ENCODE data around the gene HCN1. TPM values are rescaled to one million over a fixed set of nuclear protein-coding genes. Genes with fewer than 3 reads are reported as not detected.

Gene HCN1
- total and polyA plus RNA-seq, 2 of the 13 experiments (the other 11 are each of a cell fraction or from before 2014, with no cell fraction given), result not detected

DNA sequence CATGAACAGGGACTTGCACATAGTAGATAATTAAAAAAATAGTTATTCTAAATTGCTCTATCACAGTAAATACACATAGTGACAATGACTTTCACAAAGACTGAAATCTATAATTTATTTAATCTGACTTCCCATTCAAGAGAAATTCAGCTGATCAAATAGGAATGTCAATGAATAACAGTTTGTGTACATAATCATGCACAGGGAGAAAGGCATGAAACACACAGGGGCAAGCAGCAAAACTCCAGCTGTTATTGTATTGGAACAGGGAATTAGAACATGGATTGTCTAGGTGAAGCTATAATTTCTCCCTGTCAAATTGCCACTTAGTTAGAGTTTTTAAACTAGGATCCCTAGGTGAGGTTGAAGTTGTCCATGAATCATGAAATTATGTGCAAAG, 99.9 kb downstream of the HCN1 start:
- ChIA-PET CTCF (ENCODE audit: low intra/inter-chr PET ratio, low total read pairs) (no interaction called here), POLR2A (no interaction called here)
- no peak overlapping the region for H2AFZ ChIP-seq (ENCODE audit: low read length)
- H3K27ac ChIP-seq (ENCODE audit: extremely low read length, insufficient read depth, low read length), result no peak overlapping the region
- no peaks in the 10 kb centered on the region for H4K20me1 ChIP-seq (ENCODE audit: insufficient read depth, low read length)
- in situ Hi-C loops (cut with HindIII; ENCODE audit: extremely low pct_ligation_motif_present, low pct_unique_long_range_greater_than_20kb), result no loop called here
- no peak overlapping the region for H3K4me2 ChIP-seq (ENCODE audit: low read depth, low read length)
- intact Hi-C loops (cut with micrococcal nuclease; ENCODE audit: unreplicated experiment), result no loop called here
- TF ChIP-seq TEAD3 (CRISPR knock-in tag; optimal IDR thresholded peaks at IDR 0.05; ENCODE audit: borderline replicate concordance) (no peak), JUND (CRISPR knock-in tag; IDR thresholded peaks at IDR 0.05) (no peak), ZNF556 (CRISPR knock-in tag; IDR thresholded peaks at IDR 0.05; ENCODE audit: borderline replicate concordance) (no peak), ZBTB46 (CRISPR knock-in tag; IDR thresholded peaks at IDR 0.05; ENCODE audit: borderline replicate concordance) (no peak), UBTF (CRISPR knock-in tag; IDR thresholded peaks at IDR 0.05) (no peak), PCBP1 (IDR thresholded peaks at IDR 0.05; ENCODE audit: borderline replicate concordance, low read depth, low read length) (no peak), RCOR2 (CRISPR knock-in tag; IDR thresholded peaks at IDR 0.05) (no peak), SIN3A (IDR thresholded peaks at IDR 0.05; ENCODE audit: borderline replicate concordance, low read depth, low read length) (no peak), CBX5 (CRISPR knock-in tag; IDR thresholded peaks at IDR 0.05; ENCODE audit: borderline replicate concordance) (no peak), ZNF562 (CRISPR knock-in tag; IDR thresholded peaks at IDR 0.05; ENCODE audit: borderline replicate concordance) (no peak), MATR3 (CRISPR knock-in tag; IDR thresholded peaks at IDR 0.05) (no peak)
- TF ChIP-seq, protein P1, sequence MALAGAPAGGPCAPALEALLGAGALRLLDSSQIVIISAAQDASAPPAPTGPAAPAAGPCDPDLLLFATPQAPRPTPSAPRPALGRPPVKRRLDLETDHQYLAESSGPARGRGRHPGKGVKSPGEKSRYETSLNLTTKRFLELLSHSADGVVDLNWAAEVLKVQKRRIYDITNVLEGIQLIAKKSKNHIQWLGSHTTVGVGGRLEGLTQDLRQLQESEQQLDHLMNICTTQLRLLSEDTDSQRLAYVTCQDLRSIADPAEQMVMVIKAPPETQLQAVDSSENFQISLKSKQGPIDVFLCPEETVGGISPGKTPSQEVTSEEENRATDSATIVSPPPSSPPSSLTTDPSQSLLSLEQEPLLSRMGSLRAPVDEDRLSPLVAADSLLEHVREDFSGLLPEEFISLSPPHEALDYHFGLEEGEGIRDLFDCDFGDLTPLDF (CRISPR knock-in tag; IDR thresholded peaks at IDR 0.05), result no peak
- TF ChIP-seq, protein P2, sequence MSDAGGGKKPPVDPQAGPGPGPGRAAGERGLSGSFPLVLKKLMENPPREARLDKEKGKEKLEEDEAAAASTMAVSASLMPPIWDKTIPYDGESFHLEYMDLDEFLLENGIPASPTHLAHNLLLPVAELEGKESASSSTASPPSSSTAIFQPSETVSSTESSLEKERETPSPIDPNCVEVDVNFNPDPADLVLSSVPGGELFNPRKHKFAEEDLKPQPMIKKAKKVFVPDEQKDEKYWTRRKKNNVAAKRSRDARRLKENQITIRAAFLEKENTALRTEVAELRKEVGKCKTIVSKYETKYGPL (CRISPR knock-in tag; IDR thresholded peaks at IDR 0.05), result no peak
- TF ChIP-seq, protein P3, sequence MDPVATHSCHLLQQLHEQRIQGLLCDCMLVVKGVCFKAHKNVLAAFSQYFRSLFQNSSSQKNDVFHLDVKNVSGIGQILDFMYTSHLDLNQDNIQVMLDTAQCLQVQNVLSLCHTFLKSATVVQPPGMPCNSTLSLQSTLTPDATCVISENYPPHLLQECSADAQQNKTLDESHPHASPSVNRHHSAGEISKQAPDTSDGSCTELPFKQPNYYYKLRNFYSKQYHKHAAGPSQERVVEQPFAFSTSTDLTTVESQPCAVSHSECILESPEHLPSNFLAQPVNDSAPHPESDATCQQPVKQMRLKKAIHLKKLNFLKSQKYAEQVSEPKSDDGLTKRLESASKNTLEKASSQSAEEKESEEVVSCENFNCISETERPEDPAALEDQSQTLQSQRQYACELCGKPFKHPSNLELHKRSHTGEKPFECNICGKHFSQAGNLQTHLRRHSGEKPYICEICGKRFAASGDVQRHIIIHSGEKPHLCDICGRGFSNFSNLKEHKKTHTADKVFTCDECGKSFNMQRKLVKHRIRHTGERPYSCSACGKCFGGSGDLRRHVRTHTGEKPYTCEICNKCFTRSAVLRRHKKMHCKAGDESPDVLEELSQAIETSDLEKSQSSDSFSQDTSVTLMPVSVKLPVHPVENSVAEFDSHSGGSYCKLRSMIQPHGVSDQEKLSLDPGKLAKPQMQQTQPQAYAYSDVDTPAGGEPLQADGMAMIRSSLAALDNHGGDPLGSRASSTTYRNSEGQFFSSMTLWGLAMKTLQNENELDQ (CRISPR knock-in tag; IDR thresholded peaks at IDR 0.05; ENCODE audit: borderline replicate concordance), result no peak
- TF ChIP-seq, protein P4, sequence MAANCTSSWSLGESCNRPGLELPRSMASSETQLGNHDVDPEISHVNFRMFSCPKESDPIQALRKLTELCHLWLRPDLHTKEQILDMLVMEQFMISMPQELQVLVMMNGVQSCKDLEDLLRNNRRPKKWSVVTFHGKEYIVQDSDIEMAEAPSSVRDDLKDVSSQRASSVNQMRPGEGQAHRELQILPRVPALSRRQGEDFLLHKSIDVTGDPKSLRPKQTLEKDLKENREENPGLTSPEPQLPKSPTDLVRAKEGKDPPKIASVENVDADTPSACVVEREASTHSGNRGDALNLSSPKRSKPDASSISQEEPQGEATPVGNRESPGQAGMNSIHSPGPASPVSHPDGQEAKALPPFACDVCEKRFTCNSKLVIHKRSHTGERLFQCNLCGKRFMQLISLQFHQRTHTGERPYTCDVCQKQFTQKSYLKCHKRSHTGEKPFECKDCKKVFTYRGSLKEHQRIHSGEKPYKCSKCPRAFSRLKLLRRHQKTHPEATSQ (CRISPR knock-in tag; IDR thresholded peaks at IDR 0.05; ENCODE audit: borderline replicate concordance), result no peak
- H3K79me2 ChIP-seq (ENCODE audit: insufficient read depth, low read length), result no peaks in the 10 kb centered on the region
- no peak overlapping the region for H3K9ac ChIP-seq (ENCODE audit: insufficient read depth, low read depth, low read length)
- H3K4me3 ChIP-seq (replicated peaks in 1 of 3; ENCODE audit: insufficient read depth in 1 of 3, low read depth in 2 of 3, low read length in 3 of 3), result no peak overlapping the region
- no peaks in the 10 kb centered on the region for H3K36me3 ChIP-seq (replicated peaks in 1 of 2; ENCODE audit: control insufficient read depth in 1 of 2, insufficient read depth in 2 of 2, low read length in 2 of 2)
- H3K9me3 ChIP-seq (ENCODE audit: low read length), result peaks cover 30% of the 10 kb centered on the region
- FAIRE-seq (no peak), DNase-seq (ENCODE audit: low spot score) (no peak), ATAC-seq (no peak)
- H3K4me1 ChIP-seq (ENCODE audit: insufficient read depth, low read length), result no peaks in the 10 kb centered on the region
- no TSS peak for BruUV-seq (replicated peaks)
- H3K27me3 ChIP-seq (ENCODE audit: control insufficient read depth in 1 of 2, insufficient read depth in 2 of 2, low read length in 2 of 2), result no peaks in the 10 kb centered on the region; a peak in 1 of 5 replicates

Data from HepG2 (cell line).